HEK293 (cell line): Measurements from ENCODE around the gene PUM1.

Experiments used
- CTCF ChIA-PET: fragments of 350-600 bp; formaldehyde crosslinking; extraction: SDS; loops from one replicate; lab custom pipeline; 2021; ENCODE audit warnings: antibody characterized with exemption; lab: Yijun Ruan, JAX
- POLR2A ChIA-PET: fragments of 300-600 bp; formaldehyde crosslinking; extraction: SDS; loops from one replicate; lab custom pipeline; 2020; ENCODE audit warnings: antibody characterized with exemption, inconsistent platforms; lab: Yijun Ruan, JAX
- H3K27ac ChIP-seq: fragments of 200-500 bp; sonication (Bioruptor generic); 2 replicates; pipeline ENCODE4 v1.5.1; 2014; ENCODE audit warnings: low read depth, low read length, control low read depth, inconsistent platforms; ENCODE audit errors: extremely low read depth
- H3K36me3 ChIP-seq, 2 experiments: fragments of 200-500 bp in 1 of 2; sonication (Bioruptor generic) in 1 of 2; 1 replicate in 1 of 2; 2 replicates in 1 of 2; pipeline ENCODE4 v1.5.1; 2014 to 2017; ENCODE audit warnings: inconsistent platforms in 2 of 2, low read length in 2 of 2; ENCODE audit not compliant: control insufficient read depth in 2 of 2, insufficient read depth in 1 of 2
- H3K4me1 ChIP-seq: fragments of 200-500 bp; sonication (Bioruptor generic); 2 replicates; pipeline ENCODE4 v1.5.1; 2014; ENCODE audit warnings: mild to moderate bottlenecking, low read length, inconsistent platforms; ENCODE audit not compliant: control insufficient read depth, insufficient read depth
- H3K4me3 ChIP-seq: 2 replicates; pipeline ENCODE4 v1.5.1; 2011; ENCODE audit warnings: low read depth, mild to moderate bottlenecking, control low read depth, low read length, moderate library complexity
- H3K9me3 ChIP-seq: fragments of 200-500 bp; sonication (Bioruptor generic); 2 replicates; pipeline ENCODE4 v1.5.1; 2014; ENCODE audit warnings: low read depth, low read length, inconsistent platforms; ENCODE audit not compliant: control insufficient read depth, insufficient read depth
- KLF1 ChIP-seq: fragments of 450-650 bp; formaldehyde crosslinking; IDR thresholded peaks from 2 replicates; pipeline ENCODE4 v1.5.1; 2016; ENCODE audit warnings: missing biosample characterization, missing genetic modification characterization
- OSR2 ChIP-seq: fragments of 450-650 bp; formaldehyde crosslinking; IDR thresholded peaks from 2 replicates; pipeline ENCODE4 v1.5.1; 2016; ENCODE audit warnings: missing biosample characterization, missing genetic modification characterization
- SP7 ChIP-seq: fragments of 450-650 bp; formaldehyde crosslinking; IDR thresholded peaks from 2 replicates; pipeline ENCODE4 v1.5.1; 2016; ENCODE audit warnings: missing biosample characterization, missing genetic modification characterization
- TCF7L2 ChIP-seq: IDR thresholded peaks from 2 replicates; pipeline ENCODE4 v1.6.1; 2011; ENCODE audit warnings: low read depth, mild to moderate bottlenecking, inconsistent platforms, low read length, moderate library complexity, borderline replicate concordance
- ZBTB1 ChIP-seq: fragments of 450-650 bp; formaldehyde crosslinking; IDR thresholded peaks from 2 replicates; pipeline ENCODE4 v1.5.1; 2016; ENCODE audit warnings: missing biosample characterization, missing genetic modification characterization
- ZFHX2 ChIP-seq: fragments of 450-650 bp; formaldehyde crosslinking; conservative IDR thresholded peaks from 2 replicates; pipeline ENCODE4 v1.5.1; 2016; ENCODE audit warnings: missing biosample characterization, missing genetic modification characterization
- ZFP41 ChIP-seq: fragments of 450-650 bp; formaldehyde crosslinking; IDR thresholded peaks from 2 replicates; pipeline ENCODE4 v1.5.1; 2016; ENCODE audit warnings: missing biosample characterization, missing genetic modification characterization, borderline replicate concordance
- ZNF37A ChIP-seq: fragments of 450-650 bp; IDR thresholded peaks from 2 replicates; pipeline ENCODE4 v1.5.1; 2018; ENCODE audit warnings: missing biosample characterization, missing genetic modification characterization
- ZNF426 ChIP-seq: fragments of 450-650 bp; formaldehyde crosslinking; IDR thresholded peaks from 2 replicates; pipeline ENCODE4 v1.5.1; 2017; ENCODE audit warnings: missing biosample characterization, missing genetic modification characterization, mild to moderate bottlenecking, inconsistent platforms, moderate library complexity
- ZNF473 ChIP-seq: fragments of 450-650 bp; formaldehyde crosslinking; IDR thresholded peaks from 2 replicates; pipeline ENCODE4 v1.5.1; 2017; ENCODE audit warnings: missing biosample characterization, missing genetic modification characterization
- ZNF529 ChIP-seq: fragments of 450-650 bp; formaldehyde crosslinking; IDR thresholded peaks from 2 replicates; pipeline ENCODE4 v1.5.1; 2017; ENCODE audit warnings: missing genetic modification characterization, missing biosample characterization; ENCODE audit not compliant: insufficient replicate concordance
- ZNF585B ChIP-seq: fragments of 450-650 bp; formaldehyde crosslinking; IDR thresholded peaks from 2 replicates; pipeline ENCODE4 v1.5.1; 2016; ENCODE audit warnings: missing biosample characterization, missing genetic modification characterization
- ZNF624 ChIP-seq: fragments of 450-650 bp; formaldehyde crosslinking; IDR thresholded peaks from 2 replicates; pipeline ENCODE4 v1.5.1; 2017; ENCODE audit warnings: missing biosample characterization, missing genetic modification characterization
- ZNF777 ChIP-seq: fragments of 450-650 bp; formaldehyde crosslinking; IDR thresholded peaks from 2 replicates; pipeline ENCODE4 v1.5.1; 2017; ENCODE audit warnings: missing biosample characterization, missing genetic modification characterization, borderline replicate concordance
- ZNF791 ChIP-seq: fragments of 450-650 bp; formaldehyde crosslinking; IDR thresholded peaks from 2 replicates; pipeline ENCODE4 v1.5.1; 2016; ENCODE audit warnings: missing biosample characterization, missing genetic modification characterization
- TF ChIP-seq, protein P1 (sequence below): fragments of 450-650 bp; formaldehyde crosslinking; IDR thresholded peaks from 2 replicates; pipeline ENCODE4 v1.5.1; 2016; ENCODE audit warnings: missing biosample characterization, missing genetic modification characterization
- TF ChIP-seq, protein P2 (sequence below): fragments of 450-650 bp; formaldehyde crosslinking; IDR thresholded peaks from 2 replicates; pipeline ENCODE4 v1.5.1; 2016; ENCODE audit warnings: missing biosample characterization, missing genetic modification characterization
- TF ChIP-seq, protein P3 (sequence below): fragments of 450-650 bp; formaldehyde crosslinking; IDR thresholded peaks from 2 replicates; pipeline ENCODE4 v1.5.1; 2016; ENCODE audit warnings: missing biosample characterization, missing genetic modification characterization
- TF ChIP-seq, protein P4 (sequence below): fragments of 450-650 bp; formaldehyde crosslinking; IDR thresholded peaks from 2 replicates; pipeline ENCODE4 v1.5.1; 2016; ENCODE audit warnings: missing biosample characterization, missing genetic modification characterization
- TF ChIP-seq, protein P5 (sequence below): fragments of 450-650 bp; formaldehyde crosslinking; IDR thresholded peaks from 2 replicates; pipeline ENCODE4 v1.5.1; 2016; ENCODE audit warnings: missing biosample characterization, missing genetic modification characterization

The PUM1 gene

DNA sequence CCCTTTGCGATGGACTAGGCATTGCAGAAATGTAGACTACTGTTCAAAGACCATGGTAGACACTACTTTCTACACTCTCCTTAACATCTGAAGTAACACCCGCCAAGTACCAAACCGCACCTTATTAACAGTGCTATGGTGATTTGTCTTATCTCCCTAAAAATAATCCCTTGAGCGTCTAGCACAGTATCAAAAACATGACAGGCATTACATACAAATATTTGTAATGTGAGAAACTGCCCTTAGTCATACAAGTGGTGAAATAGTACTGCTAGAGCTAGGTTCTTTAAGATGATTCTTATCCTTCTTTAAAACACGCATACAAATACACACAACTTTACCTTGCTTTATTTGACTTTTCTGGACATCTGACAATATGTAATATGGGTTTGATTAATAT lies 27.2 kb downstream of the PUM1 start (continued):
- no peak for TF ChIP-seq TCF7L2
- no peak for TF ChIP-seq ZBTB1
- TF ChIP-seq, protein P1, sequence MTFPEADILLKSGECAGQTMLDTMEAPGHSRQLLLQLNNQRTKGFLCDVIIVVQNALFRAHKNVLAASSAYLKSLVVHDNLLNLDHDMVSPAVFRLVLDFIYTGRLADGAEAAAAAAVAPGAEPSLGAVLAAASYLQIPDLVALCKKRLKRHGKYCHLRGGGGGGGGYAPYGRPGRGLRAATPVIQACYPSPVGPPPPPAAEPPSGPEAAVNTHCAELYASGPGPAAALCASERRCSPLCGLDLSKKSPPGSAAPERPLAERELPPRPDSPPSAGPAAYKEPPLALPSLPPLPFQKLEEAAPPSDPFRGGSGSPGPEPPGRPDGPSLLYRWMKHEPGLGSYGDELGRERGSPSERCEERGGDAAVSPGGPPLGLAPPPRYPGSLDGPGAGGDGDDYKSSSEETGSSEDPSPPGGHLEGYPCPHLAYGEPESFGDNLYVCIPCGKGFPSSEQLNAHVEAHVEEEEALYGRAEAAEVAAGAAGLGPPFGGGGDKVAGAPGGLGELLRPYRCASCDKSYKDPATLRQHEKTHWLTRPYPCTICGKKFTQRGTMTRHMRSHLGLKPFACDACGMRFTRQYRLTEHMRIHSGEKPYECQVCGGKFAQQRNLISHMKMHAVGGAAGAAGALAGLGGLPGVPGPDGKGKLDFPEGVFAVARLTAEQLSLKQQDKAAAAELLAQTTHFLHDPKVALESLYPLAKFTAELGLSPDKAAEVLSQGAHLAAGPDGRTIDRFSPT: no peak
- TF ChIP-seq, protein P2, sequence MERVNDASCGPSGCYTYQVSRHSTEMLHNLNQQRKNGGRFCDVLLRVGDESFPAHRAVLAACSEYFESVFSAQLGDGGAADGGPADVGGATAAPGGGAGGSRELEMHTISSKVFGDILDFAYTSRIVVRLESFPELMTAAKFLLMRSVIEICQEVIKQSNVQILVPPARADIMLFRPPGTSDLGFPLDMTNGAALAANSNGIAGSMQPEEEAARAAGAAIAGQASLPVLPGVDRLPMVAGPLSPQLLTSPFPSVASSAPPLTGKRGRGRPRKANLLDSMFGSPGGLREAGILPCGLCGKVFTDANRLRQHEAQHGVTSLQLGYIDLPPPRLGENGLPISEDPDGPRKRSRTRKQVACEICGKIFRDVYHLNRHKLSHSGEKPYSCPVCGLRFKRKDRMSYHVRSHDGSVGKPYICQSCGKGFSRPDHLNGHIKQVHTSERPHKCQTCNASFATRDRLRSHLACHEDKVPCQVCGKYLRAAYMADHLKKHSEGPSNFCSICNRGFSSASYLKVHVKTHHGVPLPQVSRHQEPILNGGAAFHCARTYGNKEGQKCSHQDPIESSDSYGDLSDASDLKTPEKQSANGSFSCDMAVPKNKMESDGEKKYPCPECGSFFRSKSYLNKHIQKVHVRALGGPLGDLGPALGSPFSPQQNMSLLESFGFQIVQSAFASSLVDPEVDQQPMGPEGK (tag by site-specific recombination): no peak
- no peak for TF ChIP-seq ZNF777
- TF ChIP-seq ZNF585B (tag by site-specific recombination): no peak
- TF ChIP-seq ZNF529: no peak
- TF ChIP-seq, protein P3, sequence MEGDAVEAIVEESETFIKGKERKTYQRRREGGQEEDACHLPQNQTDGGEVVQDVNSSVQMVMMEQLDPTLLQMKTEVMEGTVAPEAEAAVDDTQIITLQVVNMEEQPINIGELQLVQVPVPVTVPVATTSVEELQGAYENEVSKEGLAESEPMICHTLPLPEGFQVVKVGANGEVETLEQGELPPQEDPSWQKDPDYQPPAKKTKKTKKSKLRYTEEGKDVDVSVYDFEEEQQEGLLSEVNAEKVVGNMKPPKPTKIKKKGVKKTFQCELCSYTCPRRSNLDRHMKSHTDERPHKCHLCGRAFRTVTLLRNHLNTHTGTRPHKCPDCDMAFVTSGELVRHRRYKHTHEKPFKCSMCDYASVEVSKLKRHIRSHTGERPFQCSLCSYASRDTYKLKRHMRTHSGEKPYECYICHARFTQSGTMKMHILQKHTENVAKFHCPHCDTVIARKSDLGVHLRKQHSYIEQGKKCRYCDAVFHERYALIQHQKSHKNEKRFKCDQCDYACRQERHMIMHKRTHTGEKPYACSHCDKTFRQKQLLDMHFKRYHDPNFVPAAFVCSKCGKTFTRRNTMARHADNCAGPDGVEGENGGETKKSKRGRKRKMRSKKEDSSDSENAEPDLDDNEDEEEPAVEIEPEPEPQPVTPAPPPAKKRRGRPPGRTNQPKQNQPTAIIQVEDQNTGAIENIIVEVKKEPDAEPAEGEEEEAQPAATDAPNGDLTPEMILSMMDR (tag by site-specific recombination): no peak

DNA sequence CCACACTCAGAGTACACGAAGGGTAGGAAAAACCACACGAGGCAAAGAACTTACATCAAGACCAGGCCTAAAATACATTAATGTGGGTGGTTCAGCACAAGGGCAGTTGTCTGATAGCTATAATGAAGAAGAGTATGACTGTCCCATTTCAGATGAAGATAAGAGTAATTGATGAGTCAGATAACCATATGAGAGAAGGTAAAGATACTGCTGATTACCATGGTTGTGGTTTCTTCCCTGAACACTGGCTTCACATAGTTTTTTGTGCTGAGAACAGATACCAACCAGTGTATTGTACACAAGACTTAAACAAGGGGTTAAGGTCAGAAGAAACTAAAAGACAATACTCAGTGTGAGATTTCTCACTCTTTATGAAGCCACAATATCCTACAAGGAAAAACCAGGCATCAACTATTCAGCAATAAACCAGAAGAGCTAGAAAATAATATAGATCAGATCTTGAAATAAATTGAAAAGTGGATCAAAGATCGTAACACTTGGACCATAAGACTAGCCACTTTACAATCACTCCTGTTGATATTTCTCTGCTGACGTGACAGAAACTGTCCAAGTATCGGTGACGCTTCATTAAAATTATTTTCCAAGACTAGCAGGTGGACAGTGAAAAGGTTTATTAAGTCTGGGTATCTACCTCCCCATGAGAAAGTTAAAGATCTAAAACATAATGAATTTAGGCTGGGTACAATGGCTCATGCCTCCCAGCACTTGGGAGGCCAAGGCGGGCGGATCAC lies 28.6 kb downstream of the PUM1 start:
- H3K4me3 ChIP-seq: no peak overlapping the region
- peaks cover 7 to 27% of the 10 kb centered on the region in 2 experiments; a peak in 2 of 3 replicates for H3K36me3 ChIP-seq
- peaks cover 6% of the 10 kb centered on the region for H3K4me1 ChIP-seq
- no peak for TF ChIP-seq ZFP41 (tag by site-specific recombination)
- TF ChIP-seq ZNF473: no peak
- TF ChIP-seq SP7 (tag by site-specific recombination): 0 out of 2 replicates have a peak, but pooled peaks have one; percentile 19
- H3K27ac ChIP-seq: no peak overlapping the region
- ChIA-PET POLR2A (interaction anchor here (0.7 kb wide), 1 partner anchor 14 kb away, joined by 3 read pairs; no protein-coding TSS in a partner anchor), CTCF (interaction anchor here (0.6 to 1.1 kb wide), 3 partner anchors 8 to 625 kb away, joined by 3 to 4 read pairs (median 3); no protein-coding TSS in a partner anchor)
- H3K9me3 ChIP-seq: no peaks in the 10 kb centered on the region

DNA sequence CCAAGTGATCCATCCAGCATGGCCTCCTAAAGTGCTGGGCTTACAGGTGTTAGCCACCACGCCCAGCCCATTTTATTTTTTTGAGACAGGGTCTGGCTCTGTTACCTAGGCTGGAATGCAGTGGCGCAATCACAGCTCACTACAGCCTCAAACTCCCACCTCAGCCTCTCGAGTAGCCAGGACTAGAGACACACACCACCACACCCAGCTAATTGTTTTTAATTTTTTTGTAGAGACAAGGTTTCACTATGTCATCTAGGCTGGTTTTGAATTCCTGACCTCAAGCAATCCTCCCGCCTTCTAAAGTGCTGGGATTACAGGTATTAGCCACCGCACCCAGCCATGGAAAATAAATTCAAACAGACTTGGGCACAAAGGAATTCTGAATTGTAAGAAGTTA lies 31.9 kb downstream of the PUM1 start:
- POLR2A ChIA-PET: no interaction called here
- peaks cover 6% of the 10 kb centered on the region for H3K4me1 ChIP-seq
- no peak overlapping the region for H3K4me3 ChIP-seq
- H3K27ac ChIP-seq: no peak overlapping the region
- CTCF ChIA-PET: no interaction called here
- peak; percentile 13; the same call in 1 of the 2 replicates for TF ChIP-seq OSR2 (tag by site-specific recombination)
- TF ChIP-seq ZNF426: no peak
- TF ChIP-seq KLF1: peak; percentile 76
- no peaks in the 10 kb centered on the region for H3K9me3 ChIP-seq
- H3K36me3 ChIP-seq: peaks cover 4 to 34% of the 10 kb centered on the region in 2 experiments; a peak in 2 of 3 replicates

DNA sequence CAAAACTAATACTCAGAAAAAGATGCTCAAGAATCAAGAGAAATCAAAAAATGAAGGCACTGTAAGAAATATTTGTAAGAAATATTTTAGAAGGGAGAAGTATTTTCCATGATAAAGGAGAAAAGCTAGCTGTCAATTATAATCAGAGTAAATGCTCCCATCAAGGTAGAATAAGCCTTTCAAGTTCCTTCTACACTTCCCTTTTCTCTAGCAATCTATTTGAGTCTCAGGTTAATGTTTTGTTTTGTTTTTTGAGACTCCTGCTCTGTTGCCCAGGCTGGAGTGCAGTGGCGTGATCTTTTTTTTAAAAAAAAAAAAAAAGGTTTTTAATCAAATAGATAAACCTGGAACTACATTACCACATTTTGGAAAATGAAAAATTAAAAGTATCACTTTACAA lies 33.3 kb downstream of the PUM1 start:
- POLR2A ChIA-PET: no interaction called here
- CTCF ChIA-PET: no interaction called here
- peaks cover 4% of the 10 kb centered on the region for H3K4me1 ChIP-seq
- TF ChIP-seq ZNF624 (tag by site-specific recombination): no peak
- no peak for TF ChIP-seq ZNF37A (tag by site-specific recombination)
- no peak for TF ChIP-seq ZFHX2 (tag by site-specific recombination)
- TF ChIP-seq ZNF791 (tag by site-specific recombination): no peak
- TF ChIP-seq, protein P4, sequence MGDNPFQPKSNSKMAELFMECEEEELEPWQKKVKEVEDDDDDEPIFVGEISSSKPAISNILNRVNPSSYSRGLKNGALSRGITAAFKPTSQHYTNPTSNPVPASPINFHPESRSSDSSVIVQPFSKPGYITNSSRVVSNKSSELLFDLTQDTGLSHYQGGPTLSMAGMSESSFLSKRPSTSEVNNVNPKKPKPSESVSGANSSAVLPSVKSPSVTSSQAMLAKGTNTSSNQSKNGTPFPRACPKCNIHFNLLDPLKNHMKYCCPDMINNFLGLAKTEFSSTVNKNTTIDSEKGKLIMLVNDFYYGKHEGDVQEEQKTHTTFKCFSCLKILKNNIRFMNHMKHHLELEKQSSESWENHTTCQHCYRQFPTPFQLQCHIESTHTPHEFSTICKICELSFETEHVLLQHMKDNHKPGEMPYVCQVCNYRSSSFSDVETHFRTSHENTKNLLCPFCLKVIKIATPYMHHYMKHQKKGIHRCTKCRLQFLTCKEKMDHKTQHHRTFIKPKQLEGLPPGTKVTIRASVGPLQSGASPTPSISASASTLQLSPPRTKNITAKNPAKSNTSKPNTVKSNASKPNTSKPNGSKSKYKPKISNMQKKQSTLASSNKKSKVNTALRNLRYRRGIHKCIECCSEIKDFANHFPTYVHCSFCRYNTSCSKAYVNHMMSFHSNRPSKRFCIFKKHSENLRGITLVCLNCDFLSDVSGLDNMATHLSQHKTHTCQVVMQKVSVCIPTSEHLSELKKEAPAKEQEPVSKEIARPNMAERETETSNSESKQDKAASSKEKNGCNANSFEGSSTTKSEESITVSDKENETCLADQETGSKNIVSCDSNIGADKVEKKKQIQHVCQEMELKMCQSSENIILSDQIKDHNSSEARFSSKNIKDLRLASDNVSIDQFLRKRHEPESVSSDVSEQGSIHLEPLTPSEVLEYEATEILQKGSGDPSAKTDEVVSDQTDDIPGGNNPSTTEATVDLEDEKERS (tag by site-specific recombination): no peak
- TF ChIP-seq, protein P5, sequence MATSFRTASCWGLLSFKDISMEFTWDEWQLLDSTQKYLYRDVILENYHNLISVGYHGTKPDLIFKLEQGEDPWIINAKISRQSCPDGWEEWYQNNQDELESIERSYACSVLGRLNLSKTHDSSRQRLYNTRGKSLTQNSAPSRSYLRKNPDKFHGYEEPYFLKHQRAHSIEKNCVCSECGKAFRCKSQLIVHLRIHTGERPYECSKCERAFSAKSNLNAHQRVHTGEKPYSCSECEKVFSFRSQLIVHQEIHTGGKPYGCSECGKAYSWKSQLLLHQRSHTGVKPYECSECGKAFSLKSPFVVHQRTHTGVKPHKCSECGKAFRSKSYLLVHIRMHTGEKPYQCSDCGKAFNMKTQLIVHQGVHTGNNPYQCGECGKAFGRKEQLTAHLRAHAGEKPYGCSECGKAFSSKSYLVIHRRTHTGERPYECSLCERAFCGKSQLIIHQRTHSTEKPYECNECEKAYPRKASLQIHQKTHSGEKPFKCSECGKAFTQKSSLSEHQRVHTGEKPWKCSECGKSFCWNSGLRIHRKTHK (tag by site-specific recombination): no peak

More for the DNA sequence above, 33.3 kb downstream of the PUM1 start:
- H3K4me3 ChIP-seq: no peak overlapping the region
- no peak overlapping the region for H3K27ac ChIP-seq
- no peaks in the 10 kb centered on the region for H3K9me3 ChIP-seq
- peaks cover 4 to 40% of the 10 kb centered on the region in 2 experiments; a peak in 2 of 3 replicates for H3K36me3 ChIP-seq
